HG02642 (cell line): ENCODE results near the gene TMPRSS3.

Experiments used
- ATAC-seq: cut with Tn5 transposase; IDR thresholded peaks from one replicate; pipeline ENCODE4 v1.9.1; 2021; ENCODE audit warnings: mild to moderate bottlenecking; ENCODE audit not compliant: unreplicated experiment, poor library complexity

Gene TMPRSS3

GRCh38 chr21:42357307-42357706 lies 38.5 kb downstream of the TMPRSS3 start:
- ATAC-seq: no peak

GRCh38 chr21:42356650-42357049 lies 39.2 kb downstream of the TMPRSS3 start:
- no peak for ATAC-seq

- no peak for ATAC-seq
Observed at GRCh38 chr21:42356046-42356445, 39.8 kb downstream of the TMPRSS3 start.

GRCh38 chr21:42353623-42354022 lies 42.2 kb downstream of the TMPRSS3 start:
- no peak for ATAC-seq

GRCh38 chr21:42352441-42353095 lies 43.3 kb downstream of the TMPRSS3 start:
- ATAC-seq: no peak

DNA sequence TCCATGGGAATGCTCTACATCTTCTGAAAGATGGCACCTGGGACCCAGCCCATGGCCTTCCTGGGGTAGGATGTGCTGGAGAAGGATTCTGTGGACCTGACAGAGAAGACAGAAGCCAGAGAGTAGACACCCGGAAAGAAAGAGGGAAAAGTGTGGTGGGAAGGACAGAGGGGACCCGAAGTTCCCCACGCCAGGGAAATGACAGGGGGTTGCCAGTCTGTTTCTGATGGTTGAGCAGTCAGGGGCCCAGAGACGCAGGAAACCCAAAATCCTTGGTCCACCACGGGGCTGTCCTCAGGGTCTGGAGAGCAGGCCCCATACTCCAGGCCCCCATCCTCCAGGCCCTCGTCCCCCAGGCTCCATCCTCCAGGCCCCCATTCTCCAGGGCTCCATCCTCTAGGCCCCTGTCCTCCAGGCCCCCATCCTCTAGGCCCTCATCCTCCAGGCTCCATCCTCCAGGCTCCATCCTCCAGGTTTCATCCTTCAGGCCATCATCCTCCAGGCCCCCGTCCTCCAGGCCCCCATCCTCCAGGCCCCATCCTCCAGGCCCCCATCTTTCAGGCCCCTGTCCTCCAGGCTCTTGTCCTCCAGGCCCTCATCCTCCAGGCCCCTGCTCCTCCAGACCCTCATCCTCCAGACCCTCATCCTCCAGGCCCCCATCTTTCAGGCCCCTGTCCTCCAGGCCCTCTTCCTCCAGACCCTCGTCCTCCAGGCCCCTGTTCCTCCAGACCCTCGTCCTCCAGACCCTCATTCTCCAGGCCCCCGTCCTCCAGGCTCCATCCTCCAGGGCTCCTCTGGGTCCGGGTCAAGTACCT lies 44.0 kb downstream of the TMPRSS3 start:
- no peak for ATAC-seq

GRCh38 chr21:42350927-42351426 lies 44.9 kb downstream of the TMPRSS3 start, which contains the start of gene TFF2:
TFF2 (minus strand) TSS chr21:42350994; CDS start chr21:42350957, 37 bp downstream.
- no peak for ATAC-seq

- no peak for ATAC-seq
Observed at GRCh38 chr21:42350318-42350910, 45.4 kb downstream of the TMPRSS3 start.

- no peak for ATAC-seq
Observed at GRCh38 chr21:42349420-42350317, 46.2 kb downstream of the TMPRSS3 start.

GRCh38 chr21:42348762-42349161 lies 47.1 kb downstream of the TMPRSS3 start:
- no peak for ATAC-seq

DNA sequence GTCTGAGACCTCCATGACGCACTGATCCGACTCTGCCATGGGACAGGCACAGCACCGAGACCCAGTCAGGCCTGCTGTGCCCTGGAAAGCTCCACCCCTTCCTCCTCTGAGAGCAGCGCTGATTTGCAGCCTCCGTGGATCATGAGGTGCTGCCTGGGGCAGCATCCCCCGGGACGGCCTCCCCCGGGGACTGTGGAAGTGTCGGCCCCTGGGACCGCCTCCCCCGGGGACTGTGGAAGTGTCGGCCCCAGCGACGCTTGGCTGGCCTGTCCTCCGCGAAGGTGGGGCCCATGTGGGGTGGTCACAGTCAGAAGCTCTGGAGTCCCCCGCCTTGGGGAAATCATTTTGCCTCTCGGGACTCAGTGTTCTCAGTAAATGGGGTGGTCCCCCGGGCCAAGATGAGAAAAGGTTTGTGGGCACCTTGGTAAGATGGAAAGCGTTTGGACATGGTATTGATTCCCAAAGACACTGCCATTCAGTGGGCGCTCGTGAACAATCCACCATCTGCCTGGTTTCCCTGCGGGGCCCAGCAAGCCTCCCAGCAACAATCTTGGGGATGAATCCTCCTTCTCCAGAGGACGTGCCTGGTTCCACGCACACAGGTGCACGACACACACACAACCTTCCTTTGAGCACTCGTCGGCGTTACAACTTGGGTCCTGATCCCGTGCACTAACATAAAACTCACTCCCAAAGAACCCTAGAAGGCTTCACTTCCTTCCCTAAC lies 48.1 kb downstream of the TMPRSS3 start:
- no peak for ATAC-seq

GRCh38 chr21:42346866-42347600 lies 48.8 kb downstream of the TMPRSS3 start:
- no peak for ATAC-seq

DNA sequence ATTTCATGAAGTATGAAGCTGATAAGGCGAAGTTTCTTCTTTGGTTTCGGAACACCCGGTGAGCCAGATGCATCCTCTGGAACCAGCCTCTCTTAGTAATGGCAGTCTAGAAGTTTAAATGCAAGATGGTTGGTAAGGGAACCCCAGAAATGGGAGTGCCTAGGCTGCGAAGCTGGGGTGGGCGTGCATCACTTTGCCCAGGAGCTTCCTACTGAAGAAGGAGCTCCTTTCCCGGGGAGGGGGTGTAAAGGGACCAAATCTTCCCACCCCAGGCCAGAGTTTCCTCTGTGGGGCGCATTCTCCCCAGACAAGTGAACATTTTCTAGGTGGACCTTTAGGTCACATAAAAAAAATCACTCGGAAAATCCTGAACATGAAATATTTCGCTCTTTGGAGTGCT lies 49.4 kb downstream of the TMPRSS3 start:
- no peak for ATAC-seq

DNA sequence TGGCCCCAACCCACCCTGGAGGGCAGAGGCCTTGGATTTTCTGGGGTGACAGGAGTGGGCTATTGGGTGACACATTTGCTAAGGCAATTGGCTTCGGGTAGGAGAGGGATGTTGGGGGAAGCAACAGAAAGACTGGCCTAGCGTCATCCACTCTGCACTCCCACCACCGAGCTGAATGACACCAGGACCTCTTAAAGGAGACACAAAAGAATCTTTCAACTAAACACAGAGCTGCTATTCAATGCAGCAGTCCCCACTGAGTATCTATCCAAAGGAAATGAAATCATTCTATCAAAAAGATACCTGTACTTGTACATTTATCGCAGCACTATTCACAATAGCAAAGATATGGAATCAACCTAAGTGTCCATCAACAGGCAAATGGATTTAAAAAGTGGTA lies 51.2 kb downstream of the TMPRSS3 start:
- ATAC-seq: no peak

- no peak for ATAC-seq
Observed at GRCh38 chr21:42343963-42344510, 51.8 kb downstream of the TMPRSS3 start.

- no peak for ATAC-seq
Observed at GRCh38 chr21:42343556-42343955, 52.3 kb downstream of the TMPRSS3 start.

- no peak for ATAC-seq
Observed at GRCh38 chr21:42343101-42343500, 52.8 kb downstream of the TMPRSS3 start.

GRCh38 chr21:42341776-42342542 lies 53.9 kb downstream of the TMPRSS3 start:
- no peak for ATAC-seq
